Right ventricle myocardium superior (tissue), 1 donor: ENCODE results near the gene ENTHD1. TPM values are rescaled to one million over a fixed set of nuclear protein-coding genes. Genes with fewer than 3 reads are reported as not detected.
"Not testable (repeated sequence)": the region's sequence is repeated elsewhere in the genome, so short reads cannot be mapped to it uniquely, and the experiment has no call there.

Experiments
- ATAC-seq: fragments of 200-7000 bp; cut with Tn5 transposase; one replicate; pipeline ENCODE4 v1.9.1; 2020; ENCODE audit warnings: mild to moderate bottlenecking; ENCODE audit not compliant: poor library complexity
- DNase-seq: peaks from one replicate; pipeline ENCODE4 v3.0.0-alpha.2; 2020
- intact Hi-C: fragments of 100-400 bp; cut with DNase I; formaldehyde crosslinking; loops from one replicate; pipeline ENCODE4 v1.11.2; 2022
- total RNA-seq: library from RNA; stranded (reverse); fragmentation: NEBNext Ultra II Directional; extraction: Animal tissue kit (Norgen Biotek cat#: 25700); gene quantifications from one replicate; pipeline ENCODE4 v1.2.1, GENCODE V29; 2021
- donor health status: DM: no; HTN: yes; CAD: no; lungs with severe emphysema.

Gene ENTHD1
- total RNA-seq, 1 donor from 2014 or later, result not detected

GRCh38 chr22:39905687-39906086 lies 12.1 kb upstream of the ENTHD1 start:
- no peak for DNase-seq
- ATAC-seq, result no peak
- intact Hi-C loops, result no loop called here

GRCh38 chr22:39904862-39905261 lies 11.3 kb upstream of the ENTHD1 start:
- ATAC-seq, result no peak
- intact Hi-C loops, result no loop called here
- no peak for DNase-seq

DNA sequence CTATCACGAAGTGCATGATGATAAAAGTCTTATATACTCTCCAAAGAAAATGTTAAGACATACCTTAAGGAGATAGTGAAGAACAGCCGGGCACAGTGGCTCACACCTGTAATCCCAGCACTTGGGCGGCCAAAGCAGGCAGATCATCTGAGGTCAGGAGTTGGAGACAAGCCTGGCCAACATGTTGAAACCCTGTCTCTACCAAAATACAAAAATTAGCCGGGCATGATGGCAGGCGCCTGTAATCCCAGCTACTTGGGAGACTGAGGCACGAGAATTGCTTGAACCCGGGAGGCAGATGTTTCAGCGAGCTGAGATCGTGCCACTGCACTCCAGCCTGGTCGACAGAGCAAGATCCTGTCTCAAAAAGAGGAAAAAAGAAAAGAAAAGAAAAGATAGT lies 10.5 kb upstream of the ENTHD1 start:
- intact Hi-C loops, DNase-seq, ATAC-seq: not testable (repeated sequence)

GRCh38 chr22:39901565-39902146 lies 8.1 kb upstream of the ENTHD1 start:
- intact Hi-C loops, result no loop called here
- no peak for DNase-seq
- no peak for ATAC-seq

DNA sequence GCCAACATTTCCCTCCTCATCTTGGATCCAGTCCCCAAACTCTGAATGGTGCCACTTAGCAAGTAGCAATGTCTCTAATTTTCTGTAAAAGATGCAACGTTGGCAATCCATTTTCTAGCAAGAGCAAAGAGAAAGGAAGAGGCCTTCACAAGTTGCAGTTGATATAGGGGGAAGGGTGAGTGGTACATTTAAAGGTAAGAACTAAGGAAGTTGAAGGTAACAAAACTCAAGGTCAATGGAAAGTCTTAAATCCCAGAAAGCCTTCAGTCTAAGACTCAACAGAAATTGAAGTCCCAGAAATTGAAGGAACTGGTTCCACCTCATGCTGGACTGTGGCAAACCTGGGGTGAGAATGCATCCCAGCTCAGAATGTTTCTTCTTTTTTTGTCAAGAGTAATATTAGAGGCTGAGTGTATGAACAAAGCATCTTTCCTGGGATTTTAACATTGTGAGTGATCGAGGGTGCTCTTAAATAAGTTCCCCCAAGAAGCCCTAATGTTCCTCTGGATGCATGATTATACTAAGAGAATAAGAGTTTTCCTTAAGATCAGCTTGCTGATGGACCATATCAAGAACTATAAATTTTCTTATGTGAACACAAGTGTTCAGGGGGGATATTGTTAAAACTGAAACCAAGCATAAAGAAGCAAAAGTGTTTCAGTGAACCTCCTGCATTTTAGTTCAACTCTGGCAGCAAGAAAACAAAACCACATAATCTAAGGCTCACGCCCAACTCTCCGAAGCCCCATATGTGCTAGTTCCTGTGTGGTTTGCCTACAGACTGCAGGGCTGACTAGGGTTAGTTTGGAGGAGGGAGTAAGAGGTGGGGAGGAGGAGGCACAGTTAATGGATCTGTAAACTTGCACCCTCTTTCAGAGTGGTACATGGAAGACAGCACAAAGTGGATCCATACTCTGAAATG lies 7.0 kb upstream of the ENTHD1 start, which contains the start of gene GRAP2:
TSS of gene GRAP2 (plus strand) at position 779 of the 922 bp plus-strand sequence. CDS start 46,023 bp downstream, outside the sequence.
- intact Hi-C loops, result no loop called here
- ATAC-seq (no peak), DNase-seq (no peak)

DNA sequence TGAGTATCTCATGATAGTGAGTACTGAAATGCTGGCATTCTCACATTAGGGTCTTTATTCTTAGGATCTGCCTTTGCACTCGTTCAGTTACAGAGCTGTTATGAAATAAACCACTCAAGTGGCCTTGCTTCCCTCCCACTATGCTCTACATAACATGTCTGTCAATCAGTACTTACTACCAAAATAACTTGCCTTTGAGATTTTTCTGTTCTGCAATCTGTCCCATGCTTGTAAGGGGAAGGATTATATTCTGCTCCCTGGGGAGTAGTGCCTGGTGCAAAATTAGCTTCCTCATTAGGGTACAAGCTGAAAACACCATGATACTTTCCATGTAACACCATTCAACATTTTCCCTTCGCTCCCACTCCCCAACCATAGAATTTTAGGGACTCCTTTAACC lies 5.4 kb upstream of the ENTHD1 start:
- peak; percentile 75 for ATAC-seq
- intact Hi-C loops, result no loop called here

GRCh38 chr22:39897841-39898240 lies 4.3 kb upstream of the ENTHD1 start:
- no peak for ATAC-seq
- intact Hi-C loops, result no loop called here
- no peak for DNase-seq

More for the DNA sequence above, 5.4 kb upstream of the ENTHD1 start:
- no peak for DNase-seq

DNA sequence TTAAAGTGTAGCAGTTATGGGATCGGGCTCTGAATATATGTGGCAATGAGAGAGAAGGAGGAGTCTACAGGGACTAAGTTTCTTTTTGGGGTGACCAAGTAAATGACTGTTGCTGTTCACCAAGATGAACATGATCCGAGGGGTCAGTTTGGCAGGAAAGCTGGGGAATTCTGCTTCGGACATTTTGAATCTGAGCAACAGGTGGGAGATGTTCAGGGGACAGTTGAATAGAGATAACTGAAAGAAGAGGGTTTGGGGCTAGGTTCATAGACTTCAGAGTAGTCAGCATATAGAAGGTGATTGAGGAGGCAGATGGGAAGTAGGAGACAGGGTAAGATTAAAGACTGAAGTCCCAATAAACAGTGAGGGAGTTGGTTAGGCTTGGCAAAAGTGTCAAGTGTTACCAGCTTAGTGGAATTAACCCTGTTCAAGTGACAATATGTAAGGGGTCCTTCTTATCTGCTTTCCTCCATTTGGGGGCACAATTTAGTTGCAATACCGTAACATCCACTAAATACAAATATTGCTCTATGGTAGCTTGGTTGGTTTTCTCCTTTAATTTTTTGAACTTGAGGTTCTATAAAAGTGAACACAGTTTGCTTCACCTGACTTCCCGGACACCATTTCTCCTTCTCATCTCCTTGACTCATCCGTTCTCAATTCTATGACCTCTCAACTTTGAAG lies 2.9 kb upstream of the ENTHD1 start:
- no peak for DNase-seq
- intact Hi-C loops, result no loop called here
- no peak for ATAC-seq

- DNase-seq, result no peak
- ATAC-seq, result no peak
- intact Hi-C loops, result no loop called here
Measured at GRCh38 chr22:39895682-39896081, 2.1 kb upstream of the ENTHD1 start.

GRCh38 chr22:39894554-39895092 lies 1.1 kb upstream of the ENTHD1 start:
- ATAC-seq (no peak), DNase-seq (no peak)
- intact Hi-C loops, result no loop called here

GRCh38 chr22:39889924-39890323 lies 3.6 kb downstream of the ENTHD1 start:
- ATAC-seq, intact Hi-C loops, DNase-seq: not testable (repeated sequence)

DNA sequence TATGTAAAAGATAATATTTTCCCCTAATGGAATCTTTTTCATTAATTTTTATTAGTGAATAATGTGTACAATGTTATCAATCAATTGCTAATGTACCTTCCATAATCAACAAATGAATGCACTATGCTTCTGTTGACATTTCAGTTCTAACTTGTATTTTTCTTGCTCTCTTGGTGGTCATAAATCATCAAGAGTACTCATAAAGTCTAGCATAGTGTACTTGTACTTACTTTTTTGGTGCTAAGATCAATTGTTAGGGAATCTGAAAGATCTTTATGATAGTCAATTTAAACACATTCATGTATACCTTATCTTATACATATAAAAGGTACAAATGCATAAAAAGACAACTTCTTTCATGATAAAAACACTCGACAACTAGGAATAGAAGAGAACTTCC lies 10.5 kb downstream of the ENTHD1 start:
- ATAC-seq, result no peak
- DNase-seq, result no peak
- intact Hi-C loops, result no loop called here

DNA sequence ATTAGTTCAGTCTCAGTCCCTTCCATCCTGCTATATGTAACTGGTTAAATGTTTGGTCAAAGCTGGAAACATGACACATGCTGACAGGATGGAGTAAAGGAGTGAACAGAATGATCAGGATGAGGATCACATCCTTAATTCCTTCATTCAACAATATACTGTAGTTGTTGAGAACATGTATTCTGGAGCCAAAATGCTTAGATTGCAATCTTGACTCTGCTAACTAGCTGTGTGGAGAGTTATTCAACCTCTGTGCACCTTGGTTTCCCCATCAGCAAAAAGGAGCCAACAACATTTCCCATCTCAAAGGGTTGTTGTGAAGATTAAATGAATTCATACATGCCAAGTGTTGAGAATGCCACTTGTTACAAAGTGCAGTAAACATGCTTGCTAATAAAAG lies 12.8 kb downstream of the ENTHD1 start:
- DNase-seq (no peak), ATAC-seq (no peak)
- intact Hi-C loops, result no loop called here

GRCh38 chr22:39877079-39877845 lies 16.3 kb downstream of the ENTHD1 start:
- intact Hi-C loops, result no loop called here
- ATAC-seq (no peak), DNase-seq (no peak)

DNA sequence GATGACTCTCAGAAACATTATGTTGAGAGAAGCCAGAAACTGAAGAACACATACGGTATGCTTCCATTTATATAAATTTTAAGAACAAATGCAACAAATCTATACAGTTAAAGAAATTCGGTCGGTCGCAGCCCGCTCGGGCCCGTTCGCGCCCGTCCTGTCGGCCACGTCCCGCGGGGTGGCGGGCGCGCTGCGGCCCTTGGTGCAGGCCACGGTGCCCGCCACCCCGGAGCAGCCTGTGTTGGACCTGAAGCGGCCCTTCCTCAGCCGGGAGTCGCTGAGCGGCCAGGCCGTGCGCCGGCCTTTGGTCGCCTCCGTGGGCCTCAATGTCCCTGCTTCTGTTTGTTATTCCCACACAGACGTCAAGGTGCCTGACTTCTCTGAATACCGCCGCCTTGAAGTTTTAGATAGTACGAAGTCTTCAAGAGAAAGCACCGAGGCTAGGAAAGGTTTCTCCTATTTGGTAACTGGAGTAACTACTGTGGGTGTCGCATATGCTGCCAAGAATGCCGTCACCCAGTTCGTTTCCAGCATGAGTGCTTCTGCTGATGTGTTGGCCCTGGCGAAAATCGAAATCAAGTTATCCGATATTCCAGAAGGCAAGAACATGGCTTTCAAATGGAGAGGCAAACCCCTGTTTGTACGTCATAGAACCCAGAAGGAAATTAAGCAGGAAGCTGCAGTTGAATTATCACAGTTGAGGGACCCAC lies 18.2 kb downstream of the ENTHD1 start:
- DNase-seq, intact Hi-C loops: not testable (repeated sequence)
- ATAC-seq, result peak; percentile 39

DNA sequence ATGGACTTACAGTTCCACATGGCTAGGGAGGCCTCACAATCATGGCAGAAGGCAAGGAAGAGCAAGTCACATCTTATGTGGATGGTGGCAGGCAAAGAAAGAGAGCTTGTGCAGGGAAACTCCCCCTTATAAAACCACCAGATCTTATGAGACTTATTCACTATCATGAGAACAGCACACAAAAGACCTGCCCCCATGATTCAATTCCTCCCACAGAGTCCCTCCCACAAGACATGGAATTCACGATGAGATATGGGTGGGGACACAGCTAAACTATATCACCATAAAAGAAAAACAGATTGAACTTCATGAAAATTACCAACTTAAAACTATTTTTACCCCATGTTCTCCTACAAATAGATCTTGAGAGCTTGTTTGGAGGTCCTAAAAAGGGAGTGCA lies 19.6 kb downstream of the ENTHD1 start:
- no peak for ATAC-seq
- intact Hi-C loops, result no loop called here
- DNase-seq, result no peak

GRCh38 chr22:39872548-39872947 lies 21.0 kb downstream of the ENTHD1 start:
- DNase-seq (no peak), ATAC-seq (no peak)
- intact Hi-C loops, result no loop called here
